NCI-H1092 (cell line): ENCODE data around the gene GCN1.

Experiments
- DNase-seq: peaks from one replicate; lab custom pipeline; 2025; lab: John Stamatoyannopoulos, UW

The GCN1 gene

DNA sequence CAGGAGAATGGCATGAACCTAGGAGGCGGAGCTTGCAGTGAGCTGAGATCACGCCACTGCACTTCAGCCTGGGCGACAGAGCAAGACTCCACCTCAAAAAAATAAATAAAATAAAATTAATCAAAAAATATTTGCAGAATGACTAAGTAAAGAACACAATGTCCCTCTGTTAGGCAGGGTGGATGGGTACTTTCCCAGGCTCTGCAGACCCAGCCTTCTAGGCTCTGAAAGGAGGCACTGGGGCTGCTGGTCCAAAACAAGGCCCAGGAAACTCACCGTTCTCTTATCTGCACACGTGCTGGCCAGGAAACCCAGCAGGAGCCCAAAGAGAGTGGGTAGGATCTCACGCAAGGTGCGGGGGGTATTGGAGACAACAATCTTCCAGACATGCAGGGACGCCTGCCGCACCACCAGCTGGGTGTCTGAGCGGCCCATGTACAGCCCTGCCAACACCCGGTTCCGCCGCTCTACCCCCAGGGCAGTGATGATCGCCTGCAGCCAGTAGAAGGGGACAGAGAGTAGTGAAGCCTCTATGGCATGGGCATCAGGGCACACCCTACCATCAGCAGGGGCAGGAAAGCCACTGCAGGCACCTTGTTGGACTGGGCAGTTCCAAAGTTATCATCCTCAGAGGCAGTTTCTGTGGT, 52.2 kb downstream of the GCN1 start:
- DNase-seq, result no peak

DNA sequence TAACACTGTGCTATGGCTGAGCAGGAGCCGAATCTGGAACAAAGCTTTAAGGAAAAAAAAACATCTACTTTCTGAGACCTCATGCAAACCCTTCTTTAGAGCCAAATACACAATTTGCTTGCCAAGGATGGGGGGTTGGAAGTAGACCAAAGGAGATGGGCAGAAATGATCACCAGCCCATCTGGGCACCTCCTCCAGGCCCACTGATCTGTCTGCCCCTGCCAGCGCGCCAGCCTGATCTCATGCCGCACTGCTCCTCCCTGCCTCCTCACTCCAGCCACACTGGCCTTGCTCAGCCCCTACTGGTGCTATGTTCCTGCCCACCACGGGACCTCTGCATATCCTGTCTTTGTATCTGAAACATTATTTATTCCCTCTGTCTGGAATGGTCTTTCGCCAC, 53.2 kb downstream of the GCN1 start:
- DNase-seq, result no peak

DNA sequence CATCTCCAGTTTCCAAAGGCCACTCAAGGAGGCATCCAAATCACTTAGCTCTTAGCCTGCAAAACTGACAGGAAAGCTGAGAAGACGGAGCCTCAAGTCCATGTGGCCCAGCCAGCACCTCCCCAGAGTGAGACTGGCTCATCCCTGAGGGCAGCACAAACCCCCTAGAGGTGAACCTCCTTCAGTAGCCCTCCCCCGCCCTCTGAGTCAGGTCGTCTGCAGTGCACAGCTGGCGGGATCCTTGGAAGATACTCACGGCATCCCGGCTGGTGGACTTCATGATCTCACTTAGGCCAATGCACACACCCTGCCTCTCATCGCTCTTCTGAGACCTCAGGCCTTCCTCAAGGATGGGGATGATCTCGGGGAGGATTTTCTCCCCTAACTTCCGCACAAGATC, 53.9 kb downstream of the GCN1 start:
- no peak for DNase-seq

DNA sequence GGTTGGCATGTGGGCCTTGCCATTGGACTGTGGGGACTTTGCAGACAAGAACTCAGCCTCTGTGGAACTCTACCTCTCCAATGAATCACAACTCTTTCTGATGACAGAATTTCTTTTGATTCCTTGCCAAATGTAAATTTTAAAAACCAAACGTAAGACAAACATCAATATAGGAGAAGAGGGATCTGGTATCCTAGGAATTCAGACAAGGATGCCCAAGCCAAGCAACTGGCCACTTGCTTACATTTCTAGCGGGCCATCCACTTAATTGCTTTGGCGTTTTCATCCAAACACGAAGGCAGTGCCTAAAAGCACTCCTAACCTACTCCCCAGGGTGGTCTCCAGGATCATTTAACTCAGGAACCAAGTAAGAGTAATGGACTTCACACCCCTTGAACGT, 54.6 kb downstream of the GCN1 start:
- no peak for DNase-seq

DNA sequence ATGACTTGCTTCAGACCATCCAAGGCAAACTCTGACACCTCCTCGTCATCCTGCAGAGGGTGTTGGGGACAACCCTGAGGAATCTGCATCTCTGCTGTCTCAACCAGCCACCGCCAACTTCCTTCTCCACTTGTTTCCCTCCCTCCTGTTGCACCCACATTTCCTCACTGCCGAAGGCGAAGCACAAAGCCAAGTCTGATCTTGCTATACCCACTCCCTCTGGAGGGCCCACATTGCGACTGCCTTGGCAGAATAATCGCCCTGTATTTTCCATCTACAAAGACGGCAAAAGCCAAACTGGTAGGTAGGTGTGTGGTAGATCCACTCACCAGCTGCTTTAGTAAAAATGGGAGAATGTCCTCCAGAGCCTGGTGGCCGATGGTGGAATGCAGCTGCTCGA, 56.1 kb downstream of the GCN1 start:
- no peak for DNase-seq

DNA sequence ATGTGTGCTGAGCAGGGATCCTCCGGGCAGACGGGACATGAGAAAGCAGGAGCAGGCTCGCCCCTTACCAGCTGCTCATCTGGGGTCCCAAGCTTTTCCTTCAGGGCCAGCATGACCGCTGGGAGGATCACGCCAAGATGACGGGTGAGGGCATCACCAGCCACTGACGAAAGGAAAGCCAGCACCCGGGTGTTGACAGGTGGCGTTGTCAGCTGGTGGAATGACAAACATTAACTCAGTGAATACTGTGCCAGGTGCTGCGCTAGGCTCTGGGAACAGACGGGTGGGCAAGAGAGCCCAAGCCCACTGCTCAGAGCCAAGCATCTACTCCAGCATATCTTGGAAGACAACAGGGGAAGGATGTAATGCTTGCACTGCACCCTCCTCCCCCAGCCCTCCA, 56.7 kb downstream of the GCN1 start:
- DNase-seq, result no peak

DNA sequence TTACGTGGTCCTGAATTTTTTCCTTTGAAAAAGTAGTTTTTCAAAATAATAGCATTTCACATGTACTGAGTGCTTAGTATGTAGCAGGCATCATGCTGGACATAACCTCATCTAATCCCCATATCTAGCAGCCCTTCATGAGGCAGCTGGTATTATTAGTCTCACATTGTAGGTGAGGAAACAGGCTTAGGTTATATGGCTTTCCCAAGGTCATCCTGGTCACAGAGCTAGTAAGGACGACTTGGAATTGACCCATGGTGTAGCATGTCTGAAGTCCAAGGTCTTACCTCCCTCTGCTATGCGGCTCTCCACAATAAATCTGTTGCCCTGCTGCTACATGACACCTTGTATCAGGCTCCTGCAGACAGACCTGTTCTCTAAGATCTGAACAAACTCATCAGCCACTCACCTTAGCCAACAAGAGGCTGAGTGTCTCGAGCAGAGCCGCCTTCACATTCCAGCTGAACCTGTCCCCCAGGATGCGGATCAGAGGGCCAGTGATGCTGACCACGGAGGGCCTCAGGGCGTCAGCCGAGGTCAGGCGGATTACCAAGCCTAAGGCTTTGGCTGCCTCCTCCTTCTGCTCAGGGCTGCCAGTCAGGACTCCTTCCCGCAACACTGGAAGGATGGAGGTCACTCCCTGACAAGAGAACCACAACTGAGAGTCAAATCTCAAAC, 58.3 kb downstream of the GCN1 start:
- no peak for DNase-seq

DNA sequence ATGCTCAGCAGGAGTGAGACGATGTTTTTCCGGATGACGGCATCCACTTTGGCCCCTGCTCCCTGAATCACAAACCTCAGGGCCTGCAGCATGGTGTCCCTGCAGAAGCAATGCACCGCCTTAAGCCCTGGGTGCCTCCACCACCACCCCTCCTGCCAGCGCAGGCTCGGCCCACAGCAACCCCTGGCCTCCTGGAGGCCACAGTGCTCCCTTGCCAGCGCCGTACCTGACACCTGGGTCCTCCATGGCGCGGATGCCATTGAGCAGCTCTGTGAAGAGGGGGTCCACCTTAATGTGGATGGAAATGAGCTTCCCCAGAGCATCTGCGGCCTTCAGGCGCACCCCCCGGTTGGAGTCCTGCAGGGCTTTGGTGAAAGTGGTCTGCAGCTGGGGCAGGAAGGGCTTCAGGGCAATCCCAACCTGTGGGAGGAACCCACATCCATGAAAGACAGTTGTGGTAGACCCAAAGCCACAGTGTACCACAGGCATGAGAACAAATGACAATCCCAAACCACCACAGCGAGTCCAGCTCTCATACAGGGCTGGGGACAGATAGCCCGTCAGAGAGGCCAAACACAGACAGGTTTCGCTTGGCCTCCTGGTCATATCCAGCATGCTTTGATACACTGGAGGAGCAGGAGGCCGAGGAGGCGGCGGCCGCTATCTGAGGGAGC, 60.1 kb downstream of the GCN1 start:
- DNase-seq, result no peak

DNA sequence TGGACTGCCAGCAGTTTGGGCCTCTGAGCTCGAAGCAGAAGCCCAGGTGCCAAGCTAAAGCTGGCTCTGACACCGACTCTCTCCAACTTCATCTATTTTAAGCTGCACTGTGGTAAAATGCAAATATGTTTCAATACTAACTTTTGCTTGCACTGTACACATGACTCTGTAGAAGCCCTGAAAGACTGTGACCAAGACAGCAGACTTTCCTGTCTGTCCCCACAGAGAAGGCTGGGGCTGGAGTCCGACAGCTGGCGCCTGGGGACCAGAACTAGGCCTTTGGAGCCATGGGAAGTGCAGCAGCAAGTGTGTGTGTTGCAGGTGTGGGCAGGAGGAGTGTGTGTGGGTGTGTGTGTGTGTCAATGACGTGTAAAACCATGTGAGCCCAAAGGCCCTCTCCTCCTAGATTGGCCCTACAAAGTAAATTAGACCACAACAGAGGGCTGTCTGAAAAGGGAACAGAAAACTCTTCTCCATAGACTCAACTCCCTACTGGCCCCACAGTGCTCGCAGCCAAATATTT, 61.6 kb downstream of the GCN1 start:
- DNase-seq, result no peak

DNA sequence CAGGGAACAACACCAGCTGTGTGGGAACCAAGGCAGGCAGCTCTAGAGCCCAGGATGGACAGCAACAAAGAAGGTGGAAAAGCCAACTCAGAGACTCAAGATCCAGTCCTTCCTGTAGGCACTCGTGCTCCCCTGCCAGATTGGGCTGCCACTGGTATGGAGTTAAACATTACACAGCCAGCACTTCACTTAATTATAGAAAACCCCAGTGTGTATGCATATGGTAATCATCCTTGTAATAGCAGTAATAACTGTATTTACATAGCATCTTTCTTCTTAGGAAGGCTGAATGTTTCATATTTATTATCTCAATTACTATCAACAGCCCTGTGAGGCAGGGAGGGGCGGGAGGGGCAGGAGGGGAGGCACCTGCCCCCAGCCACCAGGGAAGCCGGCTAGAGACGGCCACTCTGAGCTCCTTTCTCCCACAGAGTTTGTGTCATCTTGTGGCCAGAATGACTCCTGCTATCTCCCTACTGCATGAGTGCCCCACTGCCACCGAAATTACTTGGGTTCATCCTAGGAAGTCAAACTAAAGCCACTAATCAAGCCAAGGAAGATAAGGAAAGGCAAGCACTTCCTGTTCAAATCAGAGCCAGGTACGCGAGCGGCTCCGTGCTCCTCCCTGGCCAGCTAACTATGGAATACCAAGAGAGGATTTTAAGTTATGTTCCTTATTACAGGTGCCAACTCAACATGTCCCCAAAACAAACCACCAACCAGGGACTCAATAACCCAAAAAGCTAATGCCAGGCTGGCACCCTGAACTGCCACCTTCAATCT, 62.3 kb downstream of the GCN1 start:
- no peak for DNase-seq

DNA sequence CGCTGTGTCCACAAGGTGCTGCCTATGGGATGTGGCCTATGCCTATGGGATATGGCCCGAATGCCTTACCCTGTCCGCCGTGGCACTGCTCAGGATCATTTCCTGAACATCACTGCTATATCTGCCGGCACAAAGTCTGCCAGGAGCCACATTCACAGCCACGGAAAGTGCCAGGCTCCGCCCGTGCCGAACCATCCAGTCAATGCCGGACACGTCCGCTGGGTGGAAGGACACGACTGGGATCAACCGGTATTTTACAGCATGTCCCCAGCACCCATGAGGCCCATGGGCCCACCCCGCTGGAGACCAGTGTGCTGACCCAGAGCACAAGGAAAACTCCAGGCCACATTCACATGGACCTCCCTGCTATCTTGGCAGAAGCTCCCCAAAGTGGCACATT, 63.4 kb downstream of the GCN1 start:
- DNase-seq, result no peak

DNA sequence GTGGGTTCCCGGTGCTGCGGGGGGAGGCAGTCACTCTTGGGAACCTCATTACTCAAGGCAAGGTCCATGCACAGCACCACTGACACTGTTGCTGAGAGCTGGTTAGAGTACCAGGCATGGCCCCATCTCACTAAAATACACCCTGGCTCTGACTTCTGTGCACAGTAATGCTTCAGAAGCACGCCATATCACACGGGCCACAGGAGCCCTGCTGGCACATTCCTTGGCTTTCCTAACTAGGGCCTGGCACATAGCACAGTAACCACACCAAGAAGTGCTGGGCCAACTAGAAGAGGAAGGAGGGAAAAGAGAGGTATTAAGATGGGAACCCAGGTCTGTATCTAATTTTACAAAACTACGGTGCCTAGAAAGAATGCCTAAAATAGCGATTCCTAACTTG, 64.5 kb downstream of the GCN1 start:
- DNase-seq, result no peak

DNA sequence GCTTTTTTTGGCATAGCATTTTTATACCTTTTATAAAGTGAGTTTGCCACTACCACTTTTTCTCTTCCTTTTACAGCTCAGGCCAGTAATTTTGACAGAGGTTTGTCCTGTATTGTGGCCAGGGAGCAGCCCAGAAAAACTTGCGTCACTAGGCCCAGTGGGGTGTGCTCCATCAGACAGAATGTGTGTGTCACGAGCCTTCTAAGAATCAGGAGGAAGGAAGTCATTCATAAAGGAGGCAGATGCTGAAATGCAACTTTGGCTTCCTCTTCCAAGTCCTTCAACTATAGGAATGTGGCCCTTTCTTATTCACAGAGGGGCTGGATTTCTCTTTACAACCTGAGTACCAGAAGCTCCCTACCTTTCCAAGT, 67.9 kb downstream of the GCN1 start:
- no peak for DNase-seq

DNA sequence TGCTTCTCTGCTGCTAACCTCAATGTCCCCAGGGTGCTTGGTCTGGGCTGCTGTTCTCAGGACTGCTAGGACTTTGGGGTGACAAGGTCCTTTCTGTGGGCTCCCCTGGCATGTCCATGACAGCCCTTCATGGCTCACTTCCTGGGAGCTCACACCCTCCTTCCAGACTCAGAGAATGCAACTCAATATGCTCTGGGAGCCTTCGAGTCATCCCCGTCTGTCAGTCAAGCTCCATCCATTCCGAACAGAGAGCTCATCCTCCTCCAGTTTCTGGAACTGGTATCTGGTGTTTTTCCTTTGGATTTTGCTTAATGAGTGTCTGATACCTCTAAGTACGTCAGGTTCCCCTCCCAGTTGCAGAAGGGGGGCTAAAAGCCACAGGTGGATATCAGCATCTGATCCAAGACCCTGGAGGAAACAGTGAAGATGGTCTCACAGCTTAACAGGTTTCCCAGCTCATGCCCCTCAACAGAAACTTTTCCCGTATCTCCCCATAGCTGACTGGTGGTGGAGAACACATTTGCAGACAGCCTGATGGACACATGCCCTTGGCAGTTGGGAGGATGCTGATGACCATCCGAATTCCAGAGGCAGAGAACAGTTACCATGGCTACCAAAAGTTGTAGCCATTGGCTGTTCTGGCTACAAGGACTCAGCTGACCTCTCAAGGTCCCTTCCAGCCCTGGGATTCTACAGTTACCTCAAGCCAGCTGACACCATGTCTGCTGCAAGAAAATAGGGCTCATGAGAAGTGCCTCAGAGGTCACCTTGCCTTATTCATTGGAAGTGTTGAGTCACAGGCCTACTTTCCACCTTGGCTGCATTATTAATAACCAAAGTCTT, 68.5 kb downstream of the GCN1 start:
- no peak for DNase-seq

DNA sequence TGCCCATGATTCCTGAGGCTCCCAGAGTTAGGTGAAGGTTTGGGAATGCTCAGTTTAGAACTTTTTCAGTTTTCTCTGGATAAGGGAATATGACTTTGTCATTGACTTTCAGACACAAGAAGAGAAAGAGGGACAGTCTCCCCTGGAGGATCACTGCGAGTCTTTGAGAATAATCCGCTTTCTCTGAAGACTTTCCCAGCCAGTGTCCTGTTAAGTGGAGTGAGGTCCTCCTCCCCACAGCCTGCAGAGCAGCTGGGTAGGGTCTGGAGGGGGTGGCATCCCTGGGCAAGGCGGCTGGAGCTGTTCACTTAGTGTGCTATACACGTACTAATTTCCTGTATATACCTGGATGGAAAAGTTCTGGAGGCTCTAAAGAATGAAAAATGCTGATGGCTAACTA, 69.5 kb downstream of the GCN1 start:
- DNase-seq, result no peak

DNA sequence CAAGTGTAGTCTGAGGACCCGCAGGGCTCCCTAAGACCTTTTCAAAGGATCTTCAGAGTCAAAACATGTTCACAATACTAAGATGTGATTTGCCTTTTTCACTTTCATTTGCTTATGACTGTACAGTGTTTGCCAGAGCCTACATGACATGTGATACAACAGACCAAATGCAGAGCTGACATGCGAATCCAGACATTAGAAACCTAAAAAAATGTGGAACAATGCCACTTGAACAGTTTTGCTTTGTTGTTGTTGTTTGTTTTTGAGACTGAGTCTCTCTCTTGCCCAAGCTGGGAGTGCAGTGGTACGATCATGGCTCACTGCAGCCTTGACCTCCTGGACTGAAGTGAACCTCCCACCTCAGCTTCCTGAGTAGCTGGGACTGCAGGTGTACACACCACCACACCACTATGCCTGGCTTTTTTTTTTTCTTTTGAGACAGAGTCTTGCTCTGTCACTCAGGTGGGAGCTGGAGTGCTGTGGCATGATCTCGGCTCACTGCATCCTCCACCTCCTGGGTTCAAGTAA, 72.7 kb downstream of the GCN1 start:
- DNase-seq, result no peak

DNA sequence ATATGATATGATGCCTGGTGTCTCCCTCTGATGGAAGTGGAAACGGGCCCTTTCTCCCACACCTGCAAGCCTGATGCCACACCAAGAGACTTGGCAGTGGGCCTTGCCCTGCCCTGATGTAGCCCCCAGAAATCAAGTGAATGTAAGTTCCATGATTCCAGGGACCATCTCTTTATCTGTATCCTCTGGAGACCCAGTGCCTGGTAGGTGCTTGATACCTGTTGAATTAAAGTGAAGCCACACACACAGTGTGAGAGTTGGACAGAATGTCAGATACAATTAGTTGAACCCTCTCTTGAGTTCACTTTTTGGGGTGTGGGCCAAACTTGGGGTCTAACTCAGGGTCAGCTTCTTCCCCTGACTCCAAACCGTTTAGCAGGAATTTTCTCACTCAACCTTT, 73.2 kb downstream of the GCN1 start:
- DNase-seq, result no peak

DNA sequence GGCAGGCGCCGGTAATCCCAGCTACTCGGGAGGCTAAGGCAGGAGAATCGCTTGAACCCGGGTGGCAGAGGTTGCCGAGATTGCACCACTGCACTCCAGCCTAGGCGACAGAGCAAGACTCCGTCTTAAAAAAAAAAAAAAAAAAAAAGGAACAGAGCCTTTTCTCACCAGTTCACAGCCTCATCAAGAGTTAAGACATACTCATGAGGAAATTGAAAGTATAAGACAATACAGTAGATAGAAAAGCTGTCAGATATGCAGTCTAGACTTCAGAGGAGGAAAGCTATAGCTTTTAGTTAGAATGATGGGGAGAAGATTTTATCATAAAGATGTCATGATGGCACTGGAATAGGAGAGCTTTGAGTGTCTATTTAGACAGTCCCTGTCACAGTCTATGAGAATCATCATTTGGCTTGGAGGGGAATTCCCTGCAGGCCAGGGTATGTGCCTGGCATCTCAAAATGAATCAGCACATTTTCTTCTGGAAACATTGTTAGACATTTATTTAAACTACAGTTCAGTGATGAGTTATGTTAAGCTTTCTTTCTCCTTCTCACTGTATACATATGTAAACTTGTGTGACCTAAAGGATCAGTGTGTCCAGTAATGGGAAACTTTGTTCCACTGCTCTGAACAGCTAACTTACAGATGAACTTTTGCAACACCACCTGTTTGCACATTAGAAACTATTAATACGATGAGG, 75.1 kb downstream of the GCN1 start:
- DNase-seq, result no peak

DNA sequence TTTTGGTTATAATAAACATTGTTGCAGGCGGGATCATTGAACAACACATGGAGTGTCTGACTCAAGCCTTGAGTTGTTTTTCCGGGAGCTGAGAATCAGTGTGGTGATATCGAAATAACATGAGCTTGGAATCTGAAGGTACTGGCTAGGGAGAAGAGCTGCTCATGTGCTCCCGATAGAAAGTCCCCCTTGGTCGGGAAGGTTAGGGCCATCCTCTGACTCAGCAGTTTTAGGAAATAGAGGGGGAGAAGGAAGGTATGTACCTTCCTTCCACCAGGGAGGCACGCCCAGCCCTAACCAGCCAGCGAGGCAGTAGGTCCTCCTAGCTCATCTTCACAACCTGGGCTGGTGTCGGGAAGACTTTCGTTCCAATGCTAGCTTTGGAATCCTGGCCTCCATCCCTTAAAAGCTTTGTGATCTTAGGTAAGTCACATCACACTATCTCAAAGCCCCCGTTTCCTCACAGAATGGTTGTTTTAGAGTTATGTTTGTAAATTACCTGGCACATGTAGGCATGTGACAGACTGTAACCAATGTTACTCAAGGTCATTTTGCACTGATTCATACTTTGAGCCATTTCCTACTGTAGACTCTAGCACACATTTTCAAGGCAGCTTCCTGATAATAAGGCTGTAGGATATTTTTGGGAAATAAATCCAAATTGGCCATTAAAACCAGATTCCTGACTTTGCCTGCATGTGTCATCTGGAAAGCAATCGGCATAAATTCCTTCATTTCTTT, 76.0 kb downstream of the GCN1 start:
- DNase-seq, result no peak

DNA sequence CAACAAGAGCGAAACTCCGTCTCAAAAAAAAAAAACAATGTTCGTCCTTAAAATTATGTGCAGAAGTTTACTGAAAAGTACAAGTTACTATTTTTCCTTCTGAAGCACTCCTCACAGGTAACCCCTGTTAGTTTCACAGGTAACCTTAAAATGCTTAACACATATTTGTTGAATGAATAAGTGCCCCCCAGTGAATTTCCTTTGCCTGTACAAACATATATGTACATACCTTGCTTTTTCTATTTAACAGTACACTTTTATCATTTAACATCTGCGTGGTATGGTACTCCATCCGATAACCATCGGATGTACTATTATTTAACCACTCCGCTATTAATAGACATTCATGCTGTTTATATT, 76.6 kb downstream of the GCN1 start:
- DNase-seq, result no peak
